ENCODE measurements around the gene NABP1.
A peak's percentile ranks its signal among the peaks of the same experiment; 100 is the strongest.

The NABP1 gene

GRCh38 chr2:191676790-191677645 is 918 bp upstream of the NABP1 start:
- Mint-ChIP-seq H3K27ac (ENCODE audit: low read depth) (peak overlapping the region; percentile 98), H3K4me1 (peaks cover 57% of the 10 kb centered on the region), H3K27me3 (no peaks in the 10 kb centered on the region), H3K9me3 (no peaks in the 10 kb centered on the region), H3K4me3 (peak overlapping the region; percentile 92), H3K36me3 (ENCODE audit: insufficient read depth) (peaks cover 35% of the 10 kb centered on the region)
- ATAC-seq (replicated peaks; ENCODE audit: extremely low read depth, poor library complexity, severe bottlenecking) (peak; percentile 19), DNase-seq (ENCODE audit: low spot score in 2 of 2) (no peak)

- peaks cover 50% of the 10 kb centered on the region for H3K36me3 Mint-ChIP-seq (ENCODE audit: insufficient read depth)
- H3K4me3 Mint-ChIP-seq, result peak overlapping the region; percentile 92
- no peaks in the 10 kb centered on the region for H3K27me3 Mint-ChIP-seq
- DNase-seq (ENCODE audit: low spot score in 2 of 2) (peak in 1 of 2 donors; percentile 13), ATAC-seq (replicated peaks; ENCODE audit: extremely low read depth, poor library complexity, severe bottlenecking) (peak; percentile 1)
- no peaks in the 10 kb centered on the region for H3K9me3 Mint-ChIP-seq
- H3K27ac Mint-ChIP-seq (ENCODE audit: low read depth), result peak overlapping the region; percentile 98
- peaks cover 66% of the 10 kb centered on the region for H3K4me1 Mint-ChIP-seq
Measured at GRCh38 chr2:191678437-191679100, 633 bp downstream of the NABP1 start.

- ATAC-seq (replicated peaks; ENCODE audit: extremely low read depth, poor library complexity, severe bottlenecking) (peak; percentile 25), DNase-seq (ENCODE audit: low spot score in 2 of 2) (no peak)
- H3K4me1 Mint-ChIP-seq, result peaks cover 67% of the 10 kb centered on the region
Measured at GRCh38 chr2:191679818-191680600, 2.1 kb downstream of the NABP1 start.

GRCh38 chr2:191680639-191681038 is 2.7 kb downstream of the NABP1 start:
- H3K9me3 Mint-ChIP-seq, result no peaks in the 10 kb centered on the region
- no peaks in the 10 kb centered on the region for H3K27me3 Mint-ChIP-seq
- H3K4me3 Mint-ChIP-seq, result peak overlapping the region; percentile 92
- H3K27ac Mint-ChIP-seq (ENCODE audit: low read depth), result peak overlapping the region; percentile 98
- no peak for ATAC-seq (replicated peaks; ENCODE audit: extremely low read depth, poor library complexity, severe bottlenecking)
- peaks cover 62% of the 10 kb centered on the region for H3K4me1 Mint-ChIP-seq
- H3K36me3 Mint-ChIP-seq (ENCODE audit: insufficient read depth), result peaks cover 63% of the 10 kb centered on the region
- DNase-seq (ENCODE audit: low spot score in 2 of 2), result no peak

More at GRCh38 chr2:191679818-191680600, 2.1 kb downstream of the NABP1 start:
- peak overlapping the region; percentile 92 for H3K4me3 Mint-ChIP-seq
- no peaks in the 10 kb centered on the region for H3K27me3 Mint-ChIP-seq
- H3K9me3 Mint-ChIP-seq, result no peaks in the 10 kb centered on the region
- H3K36me3 Mint-ChIP-seq (ENCODE audit: insufficient read depth), result peaks cover 60% of the 10 kb centered on the region
- H3K27ac Mint-ChIP-seq (ENCODE audit: low read depth), result peak overlapping the region; percentile 98

GRCh38 chr2:191682126-191682525 is 4.2 kb downstream of the NABP1 start:
- ATAC-seq (replicated peaks; ENCODE audit: extremely low read depth, poor library complexity, severe bottlenecking) (no peak), DNase-seq (ENCODE audit: low spot score in 2 of 2) (no peak)
- Mint-ChIP-seq H3K36me3 (ENCODE audit: insufficient read depth) (peaks cover 71% of the 10 kb centered on the region), H3K4me3 (peak overlapping the region; percentile 55), H3K9me3 (no peaks in the 10 kb centered on the region), H3K27me3 (no peaks in the 10 kb centered on the region), H3K4me1 (peaks cover 49% of the 10 kb centered on the region), H3K27ac (ENCODE audit: low read depth) (no peak overlapping the region)

GRCh38 chr2:191686066-191686465 is 8.1 kb downstream of the NABP1 start:
- ATAC-seq (replicated peaks; ENCODE audit: extremely low read depth, poor library complexity, severe bottlenecking), result no peak
- no peak overlapping the region for H3K27ac Mint-ChIP-seq (ENCODE audit: low read depth)
- peaks cover 56% of the 10 kb centered on the region for H3K36me3 Mint-ChIP-seq (ENCODE audit: insufficient read depth)
- no peak for DNase-seq (ENCODE audit: low spot score in 2 of 2)
- H3K9me3 Mint-ChIP-seq, result no peaks in the 10 kb centered on the region
- H3K4me1 Mint-ChIP-seq, result peaks cover 30% of the 10 kb centered on the region
- H3K4me3 Mint-ChIP-seq, result no peak overlapping the region
- H3K27me3 Mint-ChIP-seq, result no peaks in the 10 kb centered on the region

GRCh38 chr2:191686729-191687128 is 8.8 kb downstream of the NABP1 start:
- no peaks in the 10 kb centered on the region for H3K27me3 Mint-ChIP-seq
- ATAC-seq (replicated peaks; ENCODE audit: extremely low read depth, poor library complexity, severe bottlenecking), result no peak
- H3K4me1 Mint-ChIP-seq, result peaks cover 29% of the 10 kb centered on the region
- H3K36me3 Mint-ChIP-seq (ENCODE audit: insufficient read depth), result peaks cover 53% of the 10 kb centered on the region
- no peak overlapping the region for H3K27ac Mint-ChIP-seq (ENCODE audit: low read depth)
- H3K4me3 Mint-ChIP-seq, result no peak overlapping the region
- no peak for DNase-seq (ENCODE audit: low spot score in 2 of 2)
- H3K9me3 Mint-ChIP-seq, result no peaks in the 10 kb centered on the region

- no peaks in the 10 kb centered on the region for H3K9me3 Mint-ChIP-seq
- H3K4me3 Mint-ChIP-seq, result no peak overlapping the region
- H3K27ac Mint-ChIP-seq (ENCODE audit: low read depth), result peak overlapping the region; percentile 14
- H3K36me3 Mint-ChIP-seq (ENCODE audit: insufficient read depth), result peaks cover 44% of the 10 kb centered on the region
- peaks cover 17% of the 10 kb centered on the region for H3K4me1 Mint-ChIP-seq
- no peaks in the 10 kb centered on the region for H3K27me3 Mint-ChIP-seq
- ATAC-seq (replicated peaks; ENCODE audit: extremely low read depth, poor library complexity, severe bottlenecking), result no peak
- DNase-seq (ENCODE audit: low spot score in 2 of 2), result no peak
Measured at GRCh38 chr2:191687867-191688266, 9.9 kb downstream of the NABP1 start.

GRCh38 chr2:191688934-191689695 is 11.2 kb downstream of the NABP1 start:
- H3K27me3 Mint-ChIP-seq, result no peaks in the 10 kb centered on the region
- no peak for ATAC-seq (replicated peaks; ENCODE audit: extremely low read depth, poor library complexity, severe bottlenecking)
- DNase-seq (ENCODE audit: low spot score in 2 of 2), result no peak
- peaks cover 13% of the 10 kb centered on the region for H3K4me1 Mint-ChIP-seq
- peak overlapping the region; percentile 14 for H3K27ac Mint-ChIP-seq (ENCODE audit: low read depth)
- no peak overlapping the region for H3K4me3 Mint-ChIP-seq
- H3K9me3 Mint-ChIP-seq, result no peaks in the 10 kb centered on the region
- H3K36me3 Mint-ChIP-seq (ENCODE audit: insufficient read depth), result peaks cover 34% of the 10 kb centered on the region

- no peak overlapping the region for H3K4me3 Mint-ChIP-seq
- peaks cover 10% of the 10 kb centered on the region for H3K4me1 Mint-ChIP-seq
- H3K27me3 Mint-ChIP-seq, result no peaks in the 10 kb centered on the region
- ATAC-seq (replicated peaks; ENCODE audit: extremely low read depth, poor library complexity, severe bottlenecking) (peak; percentile 12), DNase-seq (ENCODE audit: low spot score in 2 of 2) (no peak)
- H3K9me3 Mint-ChIP-seq, result no peaks in the 10 kb centered on the region
- peaks cover 25% of the 10 kb centered on the region for H3K36me3 Mint-ChIP-seq (ENCODE audit: insufficient read depth)
- H3K27ac Mint-ChIP-seq (ENCODE audit: low read depth), result peak overlapping the region; percentile 71
Measured at GRCh38 chr2:191690327-191690726, 12.4 kb downstream of the NABP1 start.

- no peaks in the 10 kb centered on the region for H3K27me3 Mint-ChIP-seq
- no peaks in the 10 kb centered on the region for H3K9me3 Mint-ChIP-seq
- peak in 1 of 2 donors; percentile 40 for DNase-seq (ENCODE audit: low spot score in 2 of 2)
- H3K27ac Mint-ChIP-seq (ENCODE audit: low read depth), result peak overlapping the region; percentile 71
- peaks cover 17% of the 10 kb centered on the region for H3K36me3 Mint-ChIP-seq (ENCODE audit: insufficient read depth)
- H3K4me1 Mint-ChIP-seq, result peaks cover 10% of the 10 kb centered on the region
- ATAC-seq (replicated peaks; ENCODE audit: extremely low read depth, poor library complexity, severe bottlenecking), result peak; percentile 84
- no peak overlapping the region for H3K4me3 Mint-ChIP-seq
Measured at GRCh38 chr2:191691016-191691735, 13.2 kb downstream of the NABP1 start.

Measured in central memory CD8-positive, alpha-beta T cell (primary cell).